Activated T-cell treated with anti-CD3 and anti-CD28 coated beads for 48 hours (primary cell): ENCODE data around the gene TRPC4AP.

Source experiments
- DNase-seq: peaks from one replicate; pipeline ENCODE4 v3.0.0-alpha.2; 2020; ENCODE audit warnings: low read depth

Gene TRPC4AP

DNA sequence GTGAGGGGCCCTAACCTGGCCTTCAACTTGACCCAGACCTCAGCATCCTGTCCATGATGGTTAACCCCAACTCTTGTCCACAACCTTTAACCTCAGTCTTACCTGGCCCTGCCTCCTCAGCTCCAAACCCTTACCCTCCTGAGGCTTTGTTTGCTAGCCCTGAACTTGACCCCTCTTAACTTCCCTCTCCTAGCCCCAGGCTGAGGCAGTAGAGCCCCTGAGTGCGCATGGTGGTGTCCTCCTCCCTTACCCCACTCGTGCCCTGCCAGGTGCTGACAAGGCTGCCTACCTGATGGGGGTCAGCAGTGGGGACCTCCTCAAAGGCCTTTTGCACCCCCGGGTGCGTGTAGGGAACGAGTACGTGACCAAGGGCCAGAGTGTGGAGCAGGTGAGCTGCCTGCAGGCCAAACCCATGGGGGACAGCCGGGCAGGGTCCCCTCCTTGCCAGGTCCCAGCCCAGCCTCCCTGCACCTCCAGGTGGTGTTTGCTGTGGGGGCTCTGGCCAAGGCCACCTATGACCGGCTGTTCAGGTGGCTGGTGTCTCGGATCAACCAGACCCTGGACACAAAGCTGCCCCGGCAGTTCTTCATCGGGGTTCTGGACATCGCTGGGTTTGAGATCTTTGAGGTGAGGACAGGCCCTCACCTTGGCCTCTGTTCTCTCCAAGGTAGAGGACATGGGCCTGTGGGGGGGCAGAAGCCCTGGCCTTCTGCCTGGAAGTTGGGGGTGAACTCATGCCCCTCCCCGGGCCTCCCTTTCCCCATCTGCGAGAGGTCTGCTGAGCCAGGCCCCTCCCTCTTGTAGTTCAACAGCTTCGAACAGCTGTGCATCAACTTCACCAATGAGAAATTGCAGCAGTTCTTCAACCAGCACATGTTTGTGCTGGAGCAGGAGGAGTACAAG lies 105.1 kb downstream of the TRPC4AP start:
- DNase-seq = no peak

GRCh38 chr20:34986311-34987287 lies 106.0 kb downstream of the TRPC4AP start:
- DNase-seq = no peak

- no peak for DNase-seq
Observed at GRCh38 chr20:34985461-34986310, 106.9 kb downstream of the TRPC4AP start.

- DNase-seq = no peak
Observed at GRCh38 chr20:34984756-34985261, 107.8 kb downstream of the TRPC4AP start.

DNA sequence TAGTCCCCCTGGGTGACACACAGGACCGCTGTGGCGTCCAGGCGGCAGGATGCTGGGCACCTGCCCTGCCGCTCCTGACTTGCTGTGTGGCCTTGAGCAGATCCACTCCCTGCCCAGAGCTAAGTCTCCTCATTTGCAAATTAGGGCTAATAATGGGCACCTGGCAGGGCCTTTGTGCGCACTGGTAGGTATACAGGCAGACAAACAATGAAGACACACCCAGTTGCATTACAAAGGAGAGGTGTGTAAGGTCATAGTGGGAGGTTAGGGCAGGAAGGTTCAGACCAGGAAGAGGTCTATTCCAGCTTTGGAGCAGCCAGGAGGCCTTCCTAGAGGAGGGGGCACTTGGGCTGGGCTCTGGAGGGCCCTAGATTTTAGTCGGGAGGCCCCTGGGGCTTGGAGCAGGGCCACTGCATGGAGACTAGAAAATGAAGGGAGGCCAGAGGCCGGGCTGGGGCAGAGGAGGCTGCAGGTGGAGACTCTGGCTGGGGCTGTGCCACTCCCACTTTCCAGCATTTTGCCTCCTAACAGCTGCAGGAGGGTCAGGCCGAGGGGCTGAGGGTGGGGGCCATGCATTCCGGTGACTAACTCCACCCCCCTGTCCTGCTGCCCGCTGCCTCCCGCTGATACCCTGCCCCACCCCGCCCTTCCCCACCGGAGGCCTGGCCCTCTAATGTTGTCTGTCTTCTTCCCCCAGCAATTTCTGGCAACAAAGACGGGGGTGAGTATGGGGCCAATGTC lies 108.4 kb downstream of the TRPC4AP start:
- DNase-seq = no peak

DNA sequence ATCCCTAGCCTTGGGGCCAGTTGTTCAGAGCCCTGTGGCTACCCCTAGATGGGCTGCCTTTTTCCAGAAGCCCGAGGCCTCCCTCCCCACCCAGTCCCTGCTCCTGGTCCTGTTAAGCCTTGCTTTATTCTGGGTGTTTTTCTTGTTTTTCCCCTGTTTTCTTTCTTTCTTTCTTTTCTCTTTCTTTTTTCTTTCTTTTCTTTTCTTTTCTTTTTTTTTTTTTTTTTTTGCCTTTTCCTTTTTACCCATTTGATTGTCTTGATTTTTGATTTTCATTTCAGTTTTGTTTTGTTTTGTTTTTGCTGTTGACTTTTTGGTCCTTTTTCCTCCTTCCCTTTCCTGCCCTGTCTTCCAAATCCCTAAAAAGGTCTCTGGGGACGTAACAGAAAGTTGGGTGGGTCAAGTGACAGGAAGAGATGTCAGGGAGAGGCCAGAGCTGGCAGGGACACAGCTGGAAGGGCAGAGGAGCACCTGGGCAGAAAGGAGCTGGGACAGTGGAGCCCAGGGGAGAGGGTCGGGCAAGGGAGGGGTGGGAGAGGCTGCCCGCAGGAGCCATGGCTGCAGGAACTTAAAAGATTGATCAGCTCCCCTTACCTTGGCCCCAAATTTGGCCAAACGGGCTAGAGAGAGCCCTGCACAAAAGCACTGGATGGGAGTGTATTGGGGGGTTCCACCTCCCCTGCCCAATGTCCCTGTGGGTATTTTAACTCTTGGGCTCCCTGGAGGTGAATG lies 109.4 kb downstream of the TRPC4AP start:
- DNase-seq = no peak

DNA sequence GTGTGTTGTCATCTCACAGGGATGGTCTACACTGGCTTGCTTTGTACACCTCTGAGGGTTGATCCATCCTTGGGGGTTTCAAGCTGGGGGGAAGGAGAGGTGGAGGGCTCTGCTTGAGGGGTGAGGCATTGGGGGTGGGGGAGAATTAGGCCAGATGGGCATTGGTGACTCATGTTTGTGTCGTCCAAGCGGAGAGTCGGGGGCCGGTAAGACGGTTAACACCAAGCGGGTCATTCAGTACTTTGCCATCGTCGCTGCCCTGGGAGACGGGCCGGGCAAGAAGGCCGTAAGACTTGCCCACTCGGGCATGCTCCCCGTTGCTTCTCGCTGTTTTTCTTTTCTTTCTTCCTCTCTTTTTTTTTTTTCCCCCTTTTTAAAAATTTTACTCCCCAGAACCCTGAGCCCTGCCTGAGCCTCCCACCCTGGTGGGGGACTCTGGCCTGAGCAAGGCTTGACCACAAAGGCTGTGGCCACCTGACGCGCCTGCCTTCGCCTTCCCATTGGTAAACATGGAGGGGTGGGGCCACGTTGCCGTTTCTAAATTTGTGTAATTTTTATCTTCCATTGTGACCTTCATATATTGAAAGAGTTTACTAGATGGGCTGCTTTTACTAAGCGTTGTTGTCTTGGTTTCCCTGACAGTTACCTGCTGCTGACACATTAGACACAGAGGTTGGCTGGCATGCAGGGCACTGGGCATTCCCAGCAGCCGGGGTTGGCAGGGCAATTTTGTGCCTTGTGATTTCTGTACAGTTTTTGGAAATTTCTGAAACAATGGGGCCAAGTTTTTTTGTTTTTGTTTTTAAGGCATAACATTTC lies 110.1 kb downstream of the TRPC4AP start:
- DNase-seq = no peak

GRCh38 chr20:34980543-34981233 lies 111.9 kb downstream of the TRPC4AP start:
- DNase-seq = no peak

DNA sequence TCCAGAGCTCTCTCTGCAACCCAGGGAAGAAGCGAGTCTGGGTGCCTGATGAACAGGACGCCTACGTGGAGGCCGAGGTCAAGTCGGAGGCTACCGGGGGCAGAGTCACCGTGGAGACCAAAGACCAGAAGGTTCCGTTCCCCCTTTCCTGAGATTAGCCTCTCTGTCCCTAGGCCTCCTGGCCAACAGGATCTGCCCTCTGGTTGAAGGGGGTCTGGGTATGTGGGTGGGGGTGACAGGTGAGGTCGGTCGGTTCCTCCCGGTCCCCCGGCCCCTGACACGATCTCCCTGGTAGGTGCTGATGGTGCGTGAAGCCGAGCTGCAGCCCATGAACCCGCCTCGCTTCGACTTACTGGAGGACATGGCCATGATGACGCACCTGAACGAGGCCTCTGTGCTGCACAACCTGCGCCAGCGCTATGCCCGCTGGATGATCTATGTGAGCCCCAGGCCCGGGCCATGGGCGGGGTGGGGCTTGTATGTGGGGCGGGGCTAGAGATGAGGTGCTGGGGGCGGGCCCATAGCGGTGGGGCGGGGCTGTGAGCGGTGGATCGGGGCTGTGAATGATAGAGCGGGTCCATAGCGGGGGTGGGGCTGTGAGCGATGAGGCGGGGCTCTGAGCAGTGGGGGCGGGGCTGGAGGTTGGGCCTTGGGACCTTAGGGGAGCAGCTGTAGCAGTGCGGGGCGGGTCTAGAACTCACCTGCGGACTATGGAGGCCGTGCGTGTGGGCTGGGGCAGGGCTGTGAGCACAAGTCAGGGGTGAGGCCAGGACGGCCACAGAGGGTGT lies 113.0 kb downstream of the TRPC4AP start:
- peak; percentile 31 for DNase-seq

- DNase-seq = no peak
Observed at GRCh38 chr20:34978092-34978744, 114.4 kb downstream of the TRPC4AP start.

DNA sequence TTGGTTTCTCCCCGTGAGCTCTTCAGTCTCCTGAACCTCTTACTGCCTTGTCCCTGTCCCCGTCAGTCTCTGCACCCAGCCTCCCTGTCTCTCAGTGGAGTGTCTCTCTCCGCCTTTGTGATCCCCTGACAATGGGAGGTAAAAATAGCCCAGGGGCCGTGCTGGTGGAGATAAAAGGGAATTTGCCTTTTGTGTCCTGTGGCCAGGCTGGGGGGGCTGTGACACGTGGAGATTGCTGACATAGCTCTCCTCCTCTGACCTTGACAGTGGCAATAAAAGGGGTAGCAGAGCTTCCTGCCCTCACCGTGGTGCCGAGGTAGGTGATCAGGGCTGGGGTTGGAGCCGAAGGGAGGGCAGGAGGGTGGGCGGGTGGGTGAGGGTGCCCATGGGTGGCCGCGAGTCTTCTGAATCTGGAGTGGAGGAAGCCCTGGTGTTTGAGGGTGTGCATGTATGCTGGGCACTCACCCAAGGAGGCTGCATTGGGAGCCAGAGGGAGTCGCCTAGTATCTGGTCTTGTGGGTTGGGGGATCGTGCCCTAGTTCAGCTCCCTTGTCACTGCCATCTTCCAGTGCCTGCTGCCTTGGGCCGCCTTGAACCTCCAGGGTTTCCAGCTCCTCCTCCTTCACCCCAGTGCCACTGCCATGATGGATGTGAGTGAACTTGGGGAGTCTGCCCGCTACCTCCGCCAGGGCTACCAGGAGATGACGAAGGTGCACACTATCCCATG lies 115.1 kb downstream of the TRPC4AP start:
- no peak for DNase-seq

DNA sequence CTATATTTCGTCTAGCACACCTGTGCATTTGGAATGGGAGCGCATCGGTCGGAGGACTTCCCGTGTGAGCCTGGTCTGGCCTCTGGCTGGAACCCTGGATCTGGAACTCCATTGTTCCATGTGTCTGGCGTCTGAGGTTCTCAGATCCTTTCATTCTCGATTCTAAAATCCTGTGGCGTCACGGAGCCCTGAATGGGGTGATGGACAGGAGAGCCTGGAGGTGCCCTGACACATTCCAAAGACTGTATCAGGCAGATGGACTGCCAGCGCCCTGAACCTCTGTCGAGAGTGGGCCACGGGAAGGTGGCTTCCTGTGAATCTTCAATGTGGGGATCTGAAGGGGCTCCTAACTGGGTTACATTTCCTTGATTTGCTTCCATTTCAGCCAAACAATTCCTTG lies 116.3 kb downstream of the TRPC4AP start:
- DNase-seq = no peak

DNA sequence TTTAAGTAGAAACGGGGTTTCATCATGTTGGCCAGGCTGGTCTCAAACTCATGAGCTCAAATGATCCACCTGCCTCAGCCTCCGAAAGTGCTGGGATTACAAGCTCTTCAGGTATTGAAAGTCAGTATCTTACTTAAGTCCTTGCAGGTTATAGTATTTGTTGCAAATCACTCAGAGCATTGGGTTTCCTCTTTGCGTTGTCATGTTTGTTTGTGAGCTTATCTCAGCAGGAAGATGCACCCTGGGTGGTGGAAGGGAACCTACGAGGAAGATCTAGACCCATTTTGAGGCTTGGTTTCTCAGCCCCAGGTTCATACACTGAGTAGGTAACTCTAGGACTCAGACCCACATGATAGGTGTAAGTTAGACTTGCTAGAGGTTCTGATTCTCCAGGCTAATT lies 118.4 kb downstream of the TRPC4AP start:
- DNase-seq = no peak

DNA sequence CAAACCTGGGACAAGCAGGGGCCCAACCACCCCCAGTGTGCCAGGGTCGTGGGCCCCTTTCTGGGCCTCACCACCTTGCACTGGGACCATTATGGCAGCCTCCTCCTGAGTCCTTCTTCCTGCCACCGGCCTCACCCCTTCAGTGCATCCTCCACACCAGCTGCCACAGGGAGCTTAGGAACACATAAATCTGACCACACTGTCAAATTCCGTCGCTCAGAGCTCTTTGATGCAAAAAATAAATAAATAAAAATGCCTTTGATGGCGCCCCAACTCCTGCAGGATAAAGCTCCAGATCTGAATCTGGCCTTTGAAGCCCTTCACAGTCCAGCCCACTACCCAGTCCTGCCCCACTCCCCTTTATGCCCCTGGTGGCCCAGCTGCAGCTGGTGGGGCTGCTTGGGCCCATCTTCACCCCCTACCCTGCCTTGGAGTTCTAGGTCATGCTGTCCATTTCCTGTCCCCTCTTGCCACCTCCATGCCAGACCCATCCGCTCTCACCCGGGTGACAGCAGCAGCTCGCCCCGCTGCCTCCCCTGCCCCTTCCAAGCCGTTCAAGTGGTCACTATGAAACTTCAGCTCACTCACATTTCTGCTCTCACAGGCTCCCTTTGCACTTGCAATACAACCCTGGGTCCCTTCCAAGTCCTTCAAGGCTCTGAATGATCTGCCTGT lies 120.9 kb downstream of the TRPC4AP start:
- DNase-seq = no peak

GRCh38 chr20:34970846-34971560 lies 121.6 kb downstream of the TRPC4AP start:
- DNase-seq = no peak
